GM12892 (cell line): Measurements from ENCODE around the gene IRF1.
"Not testable (repeated sequence)": the region's sequence is repeated elsewhere in the genome, so short reads cannot be mapped to it uniquely, and the experiment has no call there.

Experiments
- DNase-seq: peaks from one replicate; pipeline ENCODE4 v3.0.0; 2011; ENCODE audit not compliant: insufficient read length
- FAIRE-seq: peaks from 2 replicates; lab custom pipeline; 2011; peaks lifted over from hg19 to GRCh38; lab: Jason Lieb, UNC
- POLR2A ChIP-seq: IDR thresholded peaks from 2 replicates; pipeline ENCODE4 v1.6.1; 2011; ENCODE audit warnings: low read depth, low read length, control low read depth
- POLR2AphosphoS5 ChIP-seq: IDR thresholded peaks from 2 replicates; pipeline ENCODE4 v1.6.1; 2011; ENCODE audit warnings: low read depth, low read length, control low read depth
- TAF1 ChIP-seq: IDR thresholded peaks from 2 replicates; pipeline ENCODE4 v1.6.1; 2011; ENCODE audit warnings: low read depth, mild to moderate bottlenecking, control low read depth, low read length, borderline replicate concordance

IRF1 gene

DNA sequence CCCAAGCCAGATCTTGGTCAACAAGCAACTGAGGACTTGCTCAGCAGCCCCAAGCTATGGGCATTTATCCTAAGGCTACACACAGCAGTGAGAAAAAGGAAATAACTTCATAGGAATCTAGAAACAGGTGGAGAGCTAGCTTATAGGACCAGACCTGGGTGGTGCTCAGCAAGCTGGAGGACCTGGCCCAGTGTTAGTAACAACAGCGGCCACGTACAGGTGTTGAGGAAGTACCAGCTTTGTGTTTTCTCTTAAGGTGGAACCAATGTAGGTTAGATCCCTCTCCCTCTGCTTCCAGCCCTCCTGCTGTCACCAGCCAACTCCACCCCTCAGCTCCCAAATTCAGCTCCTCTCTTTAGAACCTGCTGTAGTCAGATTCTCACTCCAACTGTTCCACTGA is 43.4 kb downstream of the IRF1 start:
- DNase-seq (no peak), FAIRE-seq (no peak)
- TF ChIP-seq POLR2AphosphoS5 (no peak), POLR2A (no peak), TAF1 (no peak)

DNA sequence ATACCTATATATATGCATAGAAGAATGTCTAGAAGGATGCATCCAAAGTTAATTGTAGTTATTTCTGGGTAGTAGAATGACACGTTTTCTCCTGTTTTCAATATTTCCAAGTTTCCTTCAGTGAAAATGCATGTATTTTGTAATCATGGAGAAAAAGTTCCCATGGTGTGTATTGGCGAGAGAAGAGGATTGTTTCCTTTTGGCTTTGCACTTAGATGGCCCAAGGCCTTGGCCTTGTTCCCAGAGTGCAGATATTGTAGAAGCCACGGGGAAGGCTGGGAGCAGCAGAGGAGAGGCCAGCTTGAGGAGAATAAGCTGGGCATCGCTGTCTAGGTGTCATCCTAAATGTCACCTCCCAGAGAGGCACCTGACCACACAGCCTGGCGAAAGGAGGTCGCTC is 44.0 kb downstream of the IRF1 start:
- no peak for TF ChIP-seq POLR2A
- no peak for TF ChIP-seq TAF1
- no peak for TF ChIP-seq POLR2AphosphoS5
- no peak for DNase-seq
- FAIRE-seq = no peak

DNA sequence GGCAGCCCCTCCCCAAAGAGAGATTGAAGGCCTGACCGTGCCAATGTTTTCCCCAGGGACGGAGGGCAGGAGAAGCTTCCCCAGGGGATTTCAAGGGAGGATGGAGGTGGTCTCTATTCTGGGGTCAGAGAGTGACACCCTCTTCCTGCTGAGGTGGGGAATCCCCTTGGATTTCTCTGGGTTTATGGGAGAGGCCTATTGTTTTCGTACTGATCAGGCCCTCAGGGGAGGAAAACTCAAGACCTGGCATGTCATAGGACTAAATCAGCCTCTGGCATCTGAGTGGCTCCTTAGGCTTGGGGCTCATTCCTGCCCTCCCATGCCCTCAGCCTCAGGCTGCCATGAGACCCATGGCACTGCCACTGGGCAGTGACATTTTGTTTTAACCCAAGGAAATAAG is 44.6 kb downstream of the IRF1 start:
- DNase-seq (no peak), FAIRE-seq (no peak)
- TF ChIP-seq POLR2A (no peak), POLR2AphosphoS5 (no peak), TAF1 (no peak)

DNA sequence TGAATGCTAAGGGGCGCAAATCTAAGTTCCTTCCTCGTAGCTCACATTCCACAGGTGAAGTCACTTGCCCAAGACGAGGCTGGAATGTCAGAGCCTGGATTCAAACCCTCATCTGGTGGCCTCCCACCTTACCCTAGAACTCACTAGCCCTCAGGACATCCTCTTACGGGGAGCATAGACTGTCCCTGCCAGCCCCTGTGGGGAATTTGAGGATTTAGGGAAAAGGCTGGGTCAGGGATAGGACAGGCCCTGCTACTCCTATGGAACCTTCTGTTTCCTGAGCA is 45.0 kb downstream of the IRF1 start:
- TF ChIP-seq POLR2AphosphoS5 (no peak), POLR2A (no peak), TAF1 (no peak)
- DNase-seq (no peak), FAIRE-seq (no peak)

DNA sequence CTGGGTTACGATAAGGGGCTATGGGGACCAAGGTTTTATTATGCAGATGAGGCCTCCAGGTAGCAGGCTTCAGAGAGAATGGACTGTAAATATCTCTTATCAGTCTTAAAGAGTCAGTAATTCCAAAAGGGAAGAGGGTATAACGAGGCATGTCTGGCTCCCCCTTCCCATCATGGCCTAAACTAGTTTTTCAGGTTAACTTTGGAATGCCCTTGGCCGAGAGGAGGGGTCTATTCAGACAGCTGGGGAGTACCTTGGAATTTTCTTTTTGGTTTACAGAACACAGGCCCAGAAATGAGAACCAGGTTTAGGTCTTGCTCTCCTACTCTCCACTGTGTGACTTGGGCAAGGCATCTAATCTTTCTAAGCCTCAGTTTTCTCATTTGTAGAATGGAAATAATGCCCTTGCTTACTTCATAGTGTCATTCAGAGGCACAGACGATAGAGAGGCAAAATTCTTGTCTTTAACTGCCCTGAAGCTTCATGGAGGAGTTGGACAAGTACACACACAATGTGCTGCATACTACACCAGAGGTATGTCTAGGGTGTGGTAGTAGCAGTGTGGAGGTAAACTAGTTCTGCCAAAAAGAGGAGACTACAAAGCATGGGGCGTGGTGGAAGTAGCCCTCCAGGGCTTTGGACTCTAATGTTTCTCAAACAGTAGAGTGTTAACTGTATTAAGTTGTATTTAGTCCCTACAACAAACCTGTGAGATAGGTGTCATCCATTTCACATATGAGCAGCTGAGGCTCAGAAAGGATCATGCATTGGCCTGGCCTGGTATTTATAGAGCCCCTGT is 45.5 kb downstream of the IRF1 start:
- no peak for DNase-seq
- no peak for FAIRE-seq
- TF ChIP-seq POLR2AphosphoS5 (no peak), POLR2A (no peak), TAF1 (no peak)

DNA sequence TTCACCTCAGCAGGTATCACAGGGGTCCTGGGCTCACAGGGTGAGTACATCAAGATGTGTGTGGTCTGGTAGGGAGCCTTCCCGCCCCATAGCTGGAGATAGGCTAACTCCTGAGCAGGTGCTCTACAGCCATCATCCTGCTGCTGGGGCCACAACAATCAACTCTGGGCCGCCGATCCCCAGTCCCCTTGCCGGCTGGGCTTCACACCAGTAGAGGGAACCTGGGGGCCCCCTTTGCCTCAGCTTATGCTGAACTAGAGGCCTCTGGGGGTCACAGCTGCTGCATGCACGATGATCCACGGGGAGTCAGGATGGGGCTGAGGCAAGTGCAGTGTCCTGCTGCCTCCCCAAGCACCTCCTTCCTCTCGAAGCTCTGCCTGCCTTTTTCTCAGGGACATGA is 46.5 kb downstream of the IRF1 start:
- FAIRE-seq = no peak
- no peak for DNase-seq
- TF ChIP-seq POLR2A (no peak), TAF1 (no peak), POLR2AphosphoS5 (no peak)

DNA sequence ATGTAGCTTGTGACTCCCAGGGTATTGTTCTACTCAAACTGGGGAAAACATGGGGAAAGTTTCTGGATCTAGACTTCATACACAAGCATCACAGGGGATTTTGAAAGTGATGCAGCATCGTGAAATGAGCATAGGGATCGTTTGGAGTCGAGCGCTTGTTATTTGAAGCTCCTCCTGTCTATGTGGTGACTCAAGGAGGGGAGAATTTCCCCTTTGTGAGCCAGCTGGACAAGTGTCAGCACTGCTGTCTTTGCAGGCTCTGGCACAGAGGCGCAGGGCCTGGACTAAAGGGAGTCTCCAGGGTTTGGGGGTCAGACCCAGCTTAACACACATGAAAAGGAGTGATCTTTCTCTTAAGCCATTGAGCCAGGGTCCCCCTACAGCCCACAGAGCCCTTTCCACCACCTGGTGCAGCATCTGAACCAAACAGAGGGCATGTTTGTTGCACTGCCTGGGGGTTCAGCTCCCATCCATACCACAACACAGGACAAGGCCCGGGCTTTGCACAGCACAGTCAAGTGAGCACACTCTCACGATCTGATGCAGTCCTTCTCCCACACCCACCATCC is 51.0 kb downstream of the IRF1 start:
- no peak for TF ChIP-seq POLR2AphosphoS5
- no peak for TF ChIP-seq POLR2A
- TF ChIP-seq TAF1 = no peak
- DNase-seq (no peak), FAIRE-seq (no peak)

DNA sequence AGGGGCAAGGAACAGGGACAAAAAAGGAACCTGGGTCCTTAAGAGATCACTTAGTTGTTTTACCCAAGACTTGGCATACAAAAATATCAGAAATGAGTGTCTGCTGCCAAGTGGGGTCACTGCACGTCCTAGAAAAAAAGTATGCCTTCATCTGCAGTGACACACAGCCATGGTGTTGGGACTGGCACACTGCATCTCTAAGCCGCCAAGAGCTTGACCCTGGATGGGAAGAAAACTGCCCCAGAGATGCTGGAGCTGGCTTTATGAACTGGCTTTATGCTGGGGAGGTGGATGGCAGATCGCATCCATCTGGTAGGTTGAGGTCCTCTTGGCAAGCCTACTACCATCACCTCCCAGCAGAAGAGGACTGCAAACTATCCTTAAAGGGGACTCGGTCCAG is 51.7 kb downstream of the IRF1 start:
- FAIRE-seq = no peak
- DNase-seq = no peak
- TF ChIP-seq TAF1 (no peak), POLR2AphosphoS5 (no peak), POLR2A (no peak)

DNA sequence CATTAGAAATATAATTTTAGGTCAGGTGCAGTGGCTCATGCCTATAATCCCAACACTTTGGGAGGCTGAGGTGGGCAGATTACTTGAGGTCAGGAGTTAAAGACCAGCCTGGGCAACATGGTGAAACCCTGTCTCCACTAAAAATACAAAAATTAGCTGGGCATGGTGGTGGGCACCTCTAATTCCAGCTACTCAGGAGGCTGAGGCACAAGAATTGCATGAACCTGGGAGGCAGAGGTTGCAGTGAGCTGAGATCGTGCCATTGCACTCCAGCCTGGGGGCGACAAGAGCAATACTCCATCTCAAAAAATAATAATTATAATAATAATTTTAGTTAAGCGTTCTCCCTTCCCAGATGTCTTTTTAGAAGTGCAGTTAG is 52.3 kb downstream of the IRF1 start:
- not testable (repeated sequence) for DNase-seq, FAIRE-seq

DNA sequence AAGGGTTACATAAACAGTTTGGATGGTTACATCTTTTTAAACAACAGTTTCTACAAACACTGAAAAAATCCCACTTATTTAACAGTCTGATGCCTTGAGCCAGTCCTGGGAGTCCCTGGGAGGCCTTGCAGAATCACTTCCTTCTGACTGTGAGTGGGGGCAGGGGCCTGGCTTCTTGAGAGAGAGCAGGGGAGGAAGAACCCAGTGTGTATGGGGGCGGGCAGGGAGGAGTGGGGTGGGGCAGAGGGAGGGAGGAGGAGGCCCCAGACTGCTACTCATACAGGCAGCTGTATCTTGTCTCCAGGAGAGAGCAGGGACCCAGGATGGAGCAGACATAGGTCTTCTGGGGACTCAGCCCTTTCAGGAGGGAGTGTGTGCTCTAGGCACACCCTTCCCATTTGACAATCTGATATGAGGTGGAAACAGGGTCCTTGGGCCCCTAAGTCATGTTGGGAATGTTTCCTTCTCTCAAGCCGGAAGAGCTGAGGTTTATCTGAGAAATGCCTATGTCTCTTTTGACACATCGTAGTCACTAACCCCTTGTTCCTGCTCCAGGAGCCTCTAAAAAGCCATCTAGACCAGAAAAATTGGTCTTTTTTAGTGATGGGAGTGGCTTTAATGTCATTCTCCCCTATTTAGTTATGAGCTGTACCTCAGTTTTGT is 52.8 kb downstream of the IRF1 start:
- FAIRE-seq (peak; percentile 90), DNase-seq (peak; percentile 62)
- TF ChIP-seq POLR2A (peak; percentile 32; the same call in 1 of the 2 replicates), TAF1 (0 out of 2 replicates have a peak, but pooled peaks have one; percentile 28), POLR2AphosphoS5 (no peak)

DNA sequence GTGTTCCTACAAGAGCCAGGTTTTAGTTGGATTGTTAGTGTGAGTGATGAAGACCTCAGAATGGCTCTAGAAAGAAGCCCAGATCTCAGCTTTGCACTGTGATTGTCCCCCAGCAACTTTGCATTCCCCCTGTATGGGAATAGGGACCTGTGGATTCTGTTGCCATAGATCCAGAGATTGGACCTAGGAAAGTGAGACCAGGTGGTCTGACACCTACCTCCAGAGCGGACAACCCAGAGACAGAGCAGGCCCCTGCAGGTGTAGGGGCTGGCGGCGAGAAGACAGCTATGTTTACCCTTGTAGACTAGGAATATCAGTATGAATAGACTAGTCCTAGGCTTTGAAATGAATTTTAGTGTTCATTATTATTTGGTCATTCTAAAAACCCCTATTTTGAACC is 53.6 kb downstream of the IRF1 start:
- FAIRE-seq = no peak
- no peak for TF ChIP-seq POLR2A
- TF ChIP-seq POLR2AphosphoS5 = no peak
- no peak for TF ChIP-seq TAF1
- no peak for DNase-seq

DNA sequence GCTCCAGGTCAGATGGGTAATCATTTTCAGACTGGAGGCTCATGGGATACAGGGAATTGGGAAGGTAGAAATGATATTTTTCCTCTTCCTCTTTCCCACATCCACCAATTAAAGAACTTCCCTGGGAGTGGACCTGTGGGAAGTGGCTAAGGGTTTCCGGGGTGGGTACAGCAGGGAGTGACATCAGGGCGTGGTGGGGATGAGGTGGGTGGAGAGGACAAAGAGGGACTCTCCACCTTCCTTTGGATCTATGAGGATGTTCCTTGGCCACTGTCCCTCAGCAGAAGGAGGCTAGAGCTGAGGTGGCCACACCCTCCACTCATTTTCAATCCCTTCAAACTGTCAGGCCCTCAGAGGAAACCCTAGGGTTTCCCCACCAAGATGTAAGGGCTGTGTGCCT is 54.7 kb downstream of the IRF1 start:
- peak; percentile 60 for FAIRE-seq
- TF ChIP-seq POLR2A = no peak
- no peak for TF ChIP-seq TAF1
- TF ChIP-seq POLR2AphosphoS5 = no peak
- DNase-seq = no peak
